Stomach (tissue), 19 donors: ENCODE results near the gene USP6NL. TPM values are rescaled to one million over a fixed set of nuclear protein-coding genes. Genes with fewer than 3 reads are reported as not detected.

ENCODE experiments used
- DNase-seq, 2 donors: peaks; one replicate each; pipeline versions ENCODE4 v3.0.0 to v3.0.0-alpha.2; 2013 to 2019
- H3K27ac ChIP-seq, 5 donors: fragments of 200-600 bp in 4 of 5; sonication (generic) in 4 of 5; one replicate each; pipeline ENCODE4 v1.5.1; 2013 to 2019; ENCODE audit warnings: mild to moderate bottlenecking in 1 of 5, moderate library complexity in 1 of 5
- H3K27me3 ChIP-seq, 3 donors: fragments of 200-600 bp; sonication (generic); one replicate each; pipeline ENCODE4 v1.5.1; 2017 to 2019; ENCODE audit warnings: mixed run types in 1 of 3
- H3K36me3 ChIP-seq, 4 donors: fragments of 200-600 bp; sonication (generic); 1 replicate in 3 of 4; 2 replicates in 1 of 4; pipeline ENCODE4 v1.5.1; 2016 to 2019
- H3K4me1 ChIP-seq, 4 donors: fragments of 200-600 bp; sonication (generic); one replicate each; pipeline ENCODE4 v1.5.1; 2016 to 2019
- H3K4me3 ChIP-seq, 4 donors: fragments of 200-600 bp; sonication (generic) in 3 of 4; one replicate each; pipeline ENCODE4 v1.5.1; 2016 to 2019; ENCODE audit warnings: mild to moderate bottlenecking in 1 of 4
- H3K9me3 ChIP-seq, 4 donors: fragments of 200-600 bp; sonication (generic); one replicate each; pipeline ENCODE4 v1.5.1; 2016 to 2019
- EP300 ChIP-seq: sonication (generic); formaldehyde crosslinking; IDR thresholded peaks from one replicate; pipeline ENCODE4 v1.6.1; 2017; ENCODE audit warnings: antibody characterized with exemption
- POLR2A ChIP-seq, 4 donors: fragments of 450-650 bp; IDR thresholded peaks; one replicate each; pipeline ENCODE4 v1.6.1; 2016; ENCODE audit warnings: antibody characterized with exemption in 4 of 4, control low read depth in 2 of 4, mild to moderate bottlenecking in 1 of 4, moderate library complexity in 1 of 4
- POLR2AphosphoS5 ChIP-seq, 3 donors: sonication (generic); formaldehyde crosslinking; IDR thresholded peaks; one replicate each; pipeline ENCODE4 v1.6.1; 2016; ENCODE audit warnings: antibody characterized with exemption in 3 of 3
- WGBS, 5 donors: extraction: QIAGEN DNeasy Blood & Tissue Kit in 3 of 5; methylation state at CpG; one replicate each; pipeline versions ENCODE4 v1.1.5 to v1.1.7; 2013 to 2018; 5-methylcytosine and 5-hydroxymethylcytosine counted together
- intact Hi-C: fragments of 100-400 bp; cut with DNase I; formaldehyde crosslinking; loops from one replicate; pipeline ENCODE4 v1.15.1; 2023; ENCODE audit warnings: low total_unique reads
- long read RNA-seq, 10 donors: transcript quantifications; one replicate each; lab custom pipeline, GENCODE V29; 2026
- polyA plus RNA-seq, 3 donors: library from polyadenylated mRNA; stranded (reverse); fragments of 200-250 nt; gene quantifications; one replicate each; pipeline ENCODE4 v1.2.3, GENCODE V29; 2013
- total RNA-seq, 5 donors: library from RNA; depleted of rRNA; stranded (reverse); fragments of >200 nt; gene quantifications; one replicate each; pipeline versions ENCODE4 v1.1.0 to v1.2.3, GENCODE V29; 2014 to 2016
- TF ChIP-seq, protein P1 (sequence below), 7 experiments: fragments of 450-650 bp in 4 of 7; fragments of 200-600 bp in 3 of 7; sonication (generic) in 3 of 7; IDR thresholded peaks; one replicate each; pipeline ENCODE4 v1.5.1; 2016 to 2019; ENCODE audit warnings: antibody characterized with exemption in 7 of 7, control low read depth in 2 of 7, mild to moderate bottlenecking in 1 of 7
- donor health status: healthy with polysubstance abuse.
- donor health status: Bipolar disorder and iron deficiency.
- donor health status: healthy.

USP6NL gene
- 10 to 100 TPM in 3 of 5 donors, 1 to 10 TPM in 2; 6.2 to 31.5 (median 20.9) TPM for total RNA-seq
- 1 to 10 TPM; 4.7 to 6.0 (median 5.5) TPM for polyA plus RNA-seq
- long read RNA-seq, donor 1, result 0 reads
- long read RNA-seq, donor 2, full-length matches to known transcripts, result 4 of 4 reads
- long read RNA-seq, donor 2, partial matches to known transcripts, result 0 of 4 reads
- long read RNA-seq, donor 2, other reads (novel, unspliced or antisense), result 0 of 4 reads
- long read RNA-seq, donor 3, result 0 reads
- long read RNA-seq, donor 4, result 0 reads
- long read RNA-seq, donor 5, full-length matches to known transcripts, result 1 of 1 reads
- long read RNA-seq, donor 5, partial matches to known transcripts, result 0 of 1 reads
- long read RNA-seq, donor 5, other reads (novel, unspliced or antisense), result 0 of 1 reads
- long read RNA-seq, donor 6, full-length matches to known transcripts, result 4 of 4 reads
- long read RNA-seq, donor 6, partial matches to known transcripts, result 0 of 4 reads
- long read RNA-seq, donor 6, other reads (novel, unspliced or antisense), result 0 of 4 reads
- long read RNA-seq, donor 7, full-length matches to known transcripts, result 3 of 3 reads
- long read RNA-seq, donor 7, partial matches to known transcripts, result 0 of 3 reads
- long read RNA-seq, donor 7, other reads (novel, unspliced or antisense), result 0 of 3 reads
- long read RNA-seq, donor 8, full-length matches to known transcripts, result 3 of 3 reads
- long read RNA-seq, donor 8, partial matches to known transcripts, result 0 of 3 reads
- long read RNA-seq, donor 8, other reads (novel, unspliced or antisense), result 0 of 3 reads
- long read RNA-seq, donor 9, full-length matches to known transcripts, result 1 of 1 reads
- long read RNA-seq, donor 9, partial matches to known transcripts, result 0 of 1 reads
- long read RNA-seq, donor 9, other reads (novel, unspliced or antisense), result 0 of 1 reads
- long read RNA-seq, donor 10, result 0 reads

DNA sequence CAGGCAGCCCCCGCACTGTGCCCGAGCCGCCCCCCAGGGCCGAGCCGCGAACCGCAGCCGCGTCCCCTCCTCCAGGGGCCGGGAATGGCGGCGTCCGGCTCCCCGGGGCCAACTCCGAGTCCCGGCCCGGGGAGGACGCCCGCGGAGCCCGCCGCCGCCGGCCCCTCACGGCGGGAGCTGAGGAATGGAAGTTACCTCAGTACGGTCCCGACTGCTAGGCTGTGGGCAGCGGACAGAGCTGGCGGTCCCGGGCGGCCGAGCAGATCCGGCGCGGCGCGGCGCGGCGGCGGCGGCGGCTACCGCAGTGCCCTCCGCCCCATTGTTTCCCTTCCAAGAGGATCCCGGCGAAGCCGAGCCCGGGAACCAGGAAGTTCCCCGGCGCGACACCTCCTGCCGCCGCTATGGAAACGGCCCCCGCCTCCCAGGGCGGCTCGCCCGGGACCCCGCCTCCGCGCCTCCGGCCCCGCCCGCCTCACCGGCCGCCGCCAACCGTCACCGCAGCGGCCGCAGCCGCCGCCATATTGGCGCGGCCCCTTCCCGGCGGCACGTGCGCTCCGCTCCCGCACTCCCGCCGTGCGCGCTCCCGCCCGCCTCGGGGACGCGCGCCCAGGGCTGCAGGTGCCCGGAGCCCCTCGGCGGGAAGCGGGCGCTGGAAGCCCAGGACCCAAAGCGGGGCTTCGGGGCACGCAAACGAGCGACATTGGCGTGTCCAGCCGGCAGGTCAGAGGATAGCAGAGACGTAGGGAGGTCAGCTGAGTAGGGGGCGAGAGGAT lies at the start of gene USP6NL:
Gene USP6NL (minus strand): TSS at position 403 of the 773 bp plus-strand sequence. CDS start 14,016 bp downstream, outside the sequence.
- Histone ChIP-seq H3K36me3 (no peaks in the 10 kb centered on the region), H3K27me3 (no peaks in the 10 kb centered on the region), H3K27ac (peak within 1 kb of the TSS; percentile 91 to 97 (median 94)), H3K4me3 (peak within 1 kb of the TSS; percentile 77 to 97 (median 86)), H3K4me1 (peaks cover 9 to 39% (median 26%) of the 10 kb centered on the region in 4 donors), H3K9me3 (no peaks in the 10 kb centered on the region)
- peak; percentile 93 to 97 for DNase-seq
- WGBS, 5 donors, result 0 to 2% (median 1%) methylated on average over 29 to 107 of the region's 107 CpGs
- intact Hi-C loops, result no loop called here
- TF ChIP-seq POLR2AphosphoS5 (IDR thresholded peaks at IDR 0.05), result peak; percentile 7 to 67 (median 57)
- TF ChIP-seq, protein P1, sequence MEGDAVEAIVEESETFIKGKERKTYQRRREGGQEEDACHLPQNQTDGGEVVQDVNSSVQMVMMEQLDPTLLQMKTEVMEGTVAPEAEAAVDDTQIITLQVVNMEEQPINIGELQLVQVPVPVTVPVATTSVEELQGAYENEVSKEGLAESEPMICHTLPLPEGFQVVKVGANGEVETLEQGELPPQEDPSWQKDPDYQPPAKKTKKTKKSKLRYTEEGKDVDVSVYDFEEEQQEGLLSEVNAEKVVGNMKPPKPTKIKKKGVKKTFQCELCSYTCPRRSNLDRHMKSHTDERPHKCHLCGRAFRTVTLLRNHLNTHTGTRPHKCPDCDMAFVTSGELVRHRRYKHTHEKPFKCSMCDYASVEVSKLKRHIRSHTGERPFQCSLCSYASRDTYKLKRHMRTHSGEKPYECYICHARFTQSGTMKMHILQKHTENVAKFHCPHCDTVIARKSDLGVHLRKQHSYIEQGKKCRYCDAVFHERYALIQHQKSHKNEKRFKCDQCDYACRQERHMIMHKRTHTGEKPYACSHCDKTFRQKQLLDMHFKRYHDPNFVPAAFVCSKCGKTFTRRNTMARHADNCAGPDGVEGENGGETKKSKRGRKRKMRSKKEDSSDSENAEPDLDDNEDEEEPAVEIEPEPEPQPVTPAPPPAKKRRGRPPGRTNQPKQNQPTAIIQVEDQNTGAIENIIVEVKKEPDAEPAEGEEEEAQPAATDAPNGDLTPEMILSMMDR (IDR thresholded peaks at IDR 0.05), result no peak
- no peak for TF ChIP-seq EP300
- no peak for TF ChIP-seq POLR2A (IDR thresholded peaks at IDR 0.05)

DNA sequence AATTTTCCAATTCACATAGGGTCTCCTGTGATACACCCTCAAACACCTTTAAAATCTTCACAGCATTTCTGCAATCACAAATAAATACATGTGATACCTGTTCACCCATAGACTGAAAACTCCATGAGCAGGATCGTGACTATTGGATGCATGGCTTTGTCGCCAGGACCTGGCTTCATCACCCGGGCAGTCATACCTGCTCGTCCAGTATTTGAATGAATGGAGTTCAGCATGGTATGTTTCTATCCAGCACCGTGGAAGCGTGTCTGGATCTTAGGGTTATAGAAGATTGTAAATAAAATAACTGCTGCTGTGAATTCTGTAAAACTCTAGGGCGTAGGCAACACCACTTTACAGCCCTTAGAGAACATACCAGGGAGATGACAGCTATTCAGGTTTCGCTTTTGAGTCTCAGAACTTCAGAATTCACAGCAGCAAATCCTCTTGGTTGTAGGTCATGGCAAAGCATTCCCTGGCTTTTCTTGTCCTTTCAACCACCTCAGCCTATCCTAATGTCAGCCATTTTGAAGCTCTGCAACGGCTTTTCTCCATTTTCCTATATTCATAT lies 47.4 kb upstream of the USP6NL start:
- peaks cover 0 to 1% (median 0%) of the 10 kb centered on the region in 3 donors for H3K27me3 ChIP-seq
- no peaks in the 10 kb centered on the region for H3K4me1 ChIP-seq
- intact Hi-C loops, result no loop called here
- H3K9me3 ChIP-seq, result no peaks in the 10 kb centered on the region
- 64 to 79% (median 68%) methylated on average over 9 of the region's 9 CpGs for whole genome bisulfite sequencing, 5 donors
- TF ChIP-seq POLR2AphosphoS5 (IDR thresholded peaks at IDR 0.05) (no peak), EP300 (no peak), POLR2A (IDR thresholded peaks at IDR 0.05) (no peak)
- TF ChIP-seq, protein P1 (IDR thresholded peaks at IDR 0.05), result no peak
- no peak overlapping the region for H3K4me3 ChIP-seq
- no peaks in the 10 kb centered on the region for H3K36me3 ChIP-seq
- no peak overlapping the region for H3K27ac ChIP-seq
- DNase-seq, result peak in 1 of 2 donors; percentile 36

DNA sequence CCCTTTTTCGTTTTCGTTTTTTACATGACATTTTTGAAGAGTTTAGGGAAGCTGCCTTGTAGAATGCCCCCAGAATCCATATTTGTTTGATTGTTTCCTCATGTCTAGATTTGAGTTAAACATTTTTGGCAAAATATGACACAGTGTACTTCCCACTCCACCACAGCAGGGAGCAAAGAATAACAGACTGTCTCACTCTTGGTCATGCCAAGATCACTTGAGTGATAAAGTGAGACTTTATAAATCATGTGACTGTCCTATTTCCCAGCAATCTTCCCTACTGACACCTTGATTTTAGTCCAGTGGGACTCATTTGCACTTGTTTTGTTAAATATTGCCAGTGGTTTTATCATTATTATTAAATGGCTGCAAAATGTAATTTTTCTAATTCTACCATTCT lies 44.4 kb upstream of the USP6NL start:
- H3K4me1 ChIP-seq, result no peaks in the 10 kb centered on the region
- no peak overlapping the region for H3K4me3 ChIP-seq

DNA sequence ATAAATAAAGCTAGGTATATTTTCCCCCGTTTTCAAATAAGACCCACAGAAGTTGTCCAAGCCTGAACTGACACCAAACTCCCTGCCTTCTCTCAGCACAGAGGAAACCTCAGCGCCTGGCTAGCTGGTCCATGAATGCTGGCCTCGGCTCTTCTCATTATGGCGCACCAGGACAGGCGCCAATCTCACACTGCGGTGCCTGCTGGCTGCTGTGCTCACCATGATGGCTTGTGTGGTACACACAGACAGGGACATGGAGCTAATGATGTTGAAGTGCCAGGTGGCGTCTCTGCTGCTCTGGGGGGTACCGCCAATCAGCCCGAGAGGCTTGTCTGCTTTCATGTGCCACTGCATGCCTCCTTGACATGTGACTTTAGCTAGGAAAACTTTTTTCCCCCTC lies 43.2 kb upstream of the USP6NL start:
- no peaks in the 10 kb centered on the region for H3K36me3 ChIP-seq
- intact Hi-C loops, result no loop called here
- no peaks in the 10 kb centered on the region for H3K27me3 ChIP-seq
- no peak for DNase-seq
- H3K27ac ChIP-seq, result no peak overlapping the region
- H3K4me3 ChIP-seq, result no peak overlapping the region
- WGBS, 5 donors, result 93 to 95% (median 94%) methylated on average over 9 of the region's 9 CpGs
- TF ChIP-seq EP300 (no peak), POLR2A (IDR thresholded peaks at IDR 0.05) (no peak), POLR2AphosphoS5 (IDR thresholded peaks at IDR 0.05) (no peak)
- TF ChIP-seq, protein P1 (IDR thresholded peaks at IDR 0.05), result no peak
- no peaks in the 10 kb centered on the region for H3K9me3 ChIP-seq
- H3K4me1 ChIP-seq, result no peaks in the 10 kb centered on the region

More for the DNA sequence above, 44.4 kb upstream of the USP6NL start:
- 64 to 87% (median 80%) methylated on average over 2 of the region's 2 CpGs for WGBS, 5 donors
- intact Hi-C loops, result no loop called here
- H3K27ac ChIP-seq, result no peak overlapping the region
- H3K27me3 ChIP-seq, result no peaks in the 10 kb centered on the region
- H3K9me3 ChIP-seq, result no peaks in the 10 kb centered on the region
- TF ChIP-seq POLR2A (IDR thresholded peaks at IDR 0.05), result no peak
- no peaks in the 10 kb centered on the region for H3K36me3 ChIP-seq
- DNase-seq, result no peak
